Fibroblast of lung (primary cell): Measurements from ENCODE around the gene SLC6A19. TPM values are rescaled to one million over a fixed set of nuclear protein-coding genes. Genes with fewer than 3 reads are reported as not detected.
"Not testable (repeated sequence)": the region's sequence is repeated elsewhere in the genome, so short reads cannot be mapped to it uniquely, and the experiment has no call there.

ENCODE experiments used
- DNase-seq, 2 donors: peaks; one replicate each; pipeline versions ENCODE4 v3.0.0 to v3.0.0-alpha.2; 2010; ENCODE audit warnings: low read depth in 2 of 2
- H2AFZ ChIP-seq: 2 replicates; pipeline ENCODE4 v1.5.1; 2012; ENCODE audit warnings: low read length, control low read depth, inconsistent platforms
- H3K27ac ChIP-seq: 2 replicates; pipeline ENCODE4 v1.5.1; 2011; ENCODE audit warnings: low read length, control low read depth; ENCODE audit not compliant: insufficient read depth
- H3K27me3 ChIP-seq: 2 replicates; pipeline ENCODE4 v1.5.1; 2011; ENCODE audit warnings: mild to moderate bottlenecking, low read length; ENCODE audit not compliant: control insufficient read depth, insufficient read depth
- H3K36me3 ChIP-seq: 2 replicates; pipeline ENCODE4 v1.5.1; 2011; ENCODE audit warnings: low read length; ENCODE audit not compliant: control insufficient read depth, insufficient read depth
- H3K4me1 ChIP-seq: 2 replicates; pipeline ENCODE4 v1.5.1; 2011; ENCODE audit warnings: low read length; ENCODE audit not compliant: control insufficient read depth, insufficient read depth; ENCODE audit errors: extremely low read depth
- H3K4me2 ChIP-seq: 2 replicates; pipeline ENCODE4 v1.5.1; 2011; ENCODE audit warnings: low read length, control low read depth; ENCODE audit not compliant: insufficient read depth; ENCODE audit errors: extremely low read depth
- H3K4me3 ChIP-seq, 4 experiments: fragments of 200-600 bp in 1 of 4; sonication (generic) in 1 of 4; replicated peaks in 1 of 4; 2 replicates each; pipeline ENCODE4 v1.5.1; 2011 to 2016; ENCODE audit warnings: low read length in 4 of 4, low read depth in 3 of 4, mild to moderate bottlenecking in 3 of 4, control low read depth in 2 of 4, inconsistent platforms in 1 of 4, mixed read lengths in 1 of 4; ENCODE audit not compliant: insufficient read depth in 1 of 4; ENCODE audit errors: control extremely low read depth in 1 of 4
- H3K79me2 ChIP-seq: 2 replicates; pipeline ENCODE4 v1.5.1; 2012; ENCODE audit warnings: mild to moderate bottlenecking, low read length, inconsistent platforms; ENCODE audit not compliant: control insufficient read depth, insufficient read depth
- H3K9ac ChIP-seq: 2 replicates; pipeline ENCODE4 v1.5.1; 2011; ENCODE audit warnings: mild to moderate bottlenecking, low read length, control low read depth; ENCODE audit not compliant: insufficient read depth
- H3K9me3 ChIP-seq: 2 replicates; pipeline ENCODE4 v1.5.1; 2012; ENCODE audit warnings: low read depth, low read length; ENCODE audit not compliant: control insufficient read depth, insufficient read depth
- H4K20me1 ChIP-seq: 2 replicates; pipeline ENCODE4 v1.5.1; 2011; ENCODE audit warnings: low read length; ENCODE audit not compliant: control insufficient read depth, insufficient read depth; ENCODE audit errors: extremely low read depth
- EZH2 ChIP-seq: IDR thresholded peaks from 2 replicates; pipeline ENCODE4 v1.5.1; 2012; ENCODE audit warnings: low read length, control low read depth, mild to moderate bottlenecking; ENCODE audit errors: missing control alignments
- polyA plus RNA-seq, 2 donors: library from polyadenylated mRNA; depleted of rRNA in 1 of 2; stranded (reverse) in 1 of 2; unstranded in 1 of 2; fragments of >200 nt; gene quantifications; 2 replicates each; pipeline ENCODE4 v1.2.1, GENCODE V29; 2011 to 2012; ENCODE audit warnings: missing spikeins in 1 of 2
- total RNA-seq: library from RNA; depleted of rRNA; stranded (reverse); fragments of >200 nt; gene quantifications from 2 replicates; pipeline ENCODE4 v1.2.1, GENCODE V29; 2014
- TF ChIP-seq, protein P1 (sequence below), 2 donors: IDR thresholded peaks in 1 of 2; conservative IDR thresholded peaks in 1 of 2; 1 replicate in 1 of 2; 2 replicates in 1 of 2; pipeline ENCODE4 v1.5.1; 2011 to 2012; ENCODE audit warnings: low read length in 2 of 2, control low read depth in 1 of 2, inconsistent platforms in 1 of 2, low read depth in 1 of 2, mild to moderate bottlenecking in 1 of 2

The SLC6A19 gene
- total and polyA plus RNA-seq, 2 donors (not counting 1 experiment from before 2014, with no cell fraction given), result not detected

DNA sequence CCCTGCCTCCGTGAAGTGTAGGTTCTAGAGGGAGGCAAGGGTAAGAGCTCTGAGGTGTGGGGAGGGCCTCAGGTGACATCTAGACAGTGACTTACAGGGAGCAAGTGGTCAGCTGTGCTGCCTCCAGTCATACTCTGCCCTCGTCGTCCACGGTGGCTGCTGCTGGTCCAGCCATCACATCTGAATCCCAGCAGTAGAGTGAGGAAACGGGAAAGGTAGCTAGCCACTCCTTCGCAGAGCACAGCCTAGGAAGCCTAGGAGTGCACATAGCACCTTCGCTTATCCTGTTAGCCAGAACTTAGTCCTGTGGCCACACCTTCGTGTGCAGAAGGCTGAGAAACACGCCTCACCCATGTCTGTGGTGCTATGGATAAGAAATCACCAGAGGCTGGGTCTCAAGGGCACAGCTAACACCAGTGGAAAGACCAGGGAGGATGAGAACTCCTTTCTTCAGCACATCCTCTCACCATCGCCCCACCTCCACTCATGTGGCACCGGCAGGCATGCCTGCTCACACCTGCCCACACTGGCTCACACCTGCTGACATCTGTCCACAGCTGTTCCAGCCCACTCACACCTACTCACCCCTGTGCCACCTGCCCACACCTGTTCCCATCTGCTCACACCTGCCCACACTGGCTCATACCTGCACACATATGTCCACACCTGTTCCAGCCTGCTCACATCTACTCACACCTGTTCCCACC lies 44.5 kb upstream of the SLC6A19 start:
- Histone ChIP-seq H3K9me3 (no peaks in the 10 kb centered on the region), H4K20me1 (no peaks in the 10 kb centered on the region), H3K9ac (no peak overlapping the region), H2AFZ (no peak overlapping the region), H3K4me3 (no peak overlapping the region), H3K4me2 (no peak overlapping the region), H3K79me2 (no peaks in the 10 kb centered on the region), H3K27ac (no peak overlapping the region), H3K4me1 (no peaks in the 10 kb centered on the region), H3K36me3 (no peaks in the 10 kb centered on the region), H3K27me3 (peaks cover 14% of the 10 kb centered on the region)
- no peak for TF ChIP-seq EZH2
- TF ChIP-seq, protein P1, sequence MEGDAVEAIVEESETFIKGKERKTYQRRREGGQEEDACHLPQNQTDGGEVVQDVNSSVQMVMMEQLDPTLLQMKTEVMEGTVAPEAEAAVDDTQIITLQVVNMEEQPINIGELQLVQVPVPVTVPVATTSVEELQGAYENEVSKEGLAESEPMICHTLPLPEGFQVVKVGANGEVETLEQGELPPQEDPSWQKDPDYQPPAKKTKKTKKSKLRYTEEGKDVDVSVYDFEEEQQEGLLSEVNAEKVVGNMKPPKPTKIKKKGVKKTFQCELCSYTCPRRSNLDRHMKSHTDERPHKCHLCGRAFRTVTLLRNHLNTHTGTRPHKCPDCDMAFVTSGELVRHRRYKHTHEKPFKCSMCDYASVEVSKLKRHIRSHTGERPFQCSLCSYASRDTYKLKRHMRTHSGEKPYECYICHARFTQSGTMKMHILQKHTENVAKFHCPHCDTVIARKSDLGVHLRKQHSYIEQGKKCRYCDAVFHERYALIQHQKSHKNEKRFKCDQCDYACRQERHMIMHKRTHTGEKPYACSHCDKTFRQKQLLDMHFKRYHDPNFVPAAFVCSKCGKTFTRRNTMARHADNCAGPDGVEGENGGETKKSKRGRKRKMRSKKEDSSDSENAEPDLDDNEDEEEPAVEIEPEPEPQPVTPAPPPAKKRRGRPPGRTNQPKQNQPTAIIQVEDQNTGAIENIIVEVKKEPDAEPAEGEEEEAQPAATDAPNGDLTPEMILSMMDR (conservative IDR thresholded peaks at IDR 0.05 in 1 of 2, IDR thresholded peaks at IDR 0.05 in 1 of 2; ENCODE audit: low read depth in 1 of 2, low read length in 2 of 2), result no peak
- DNase-seq, result no peak

DNA sequence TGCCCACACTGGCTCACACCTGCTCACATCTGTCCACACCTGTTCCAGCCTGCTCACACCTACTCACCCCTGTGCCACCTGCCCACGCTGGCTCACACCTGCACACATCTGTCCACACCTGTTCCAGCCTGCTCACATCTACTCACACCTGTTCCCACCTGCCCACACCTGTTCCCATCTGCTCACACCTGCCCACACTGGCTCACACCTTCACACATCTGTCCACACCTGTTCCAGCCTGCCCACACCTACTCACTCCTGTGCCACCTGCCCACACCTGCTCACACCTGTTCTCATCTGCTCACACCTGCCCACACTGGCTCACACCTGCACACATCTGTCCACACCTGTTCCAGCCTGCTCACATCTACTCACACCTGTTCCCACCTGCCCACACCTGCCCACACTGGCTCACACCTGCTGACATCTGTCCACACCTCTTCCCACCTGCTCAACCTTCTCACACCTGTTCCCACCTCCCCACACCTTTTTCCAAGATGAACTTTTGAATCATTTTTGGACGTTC lies 43.9 kb upstream of the SLC6A19 start:
- not testable (repeated sequence) for H2AFZ ChIP-seq, H3K4me2 ChIP-seq, DNase-seq, H3K9me3 ChIP-seq, H3K4me3 ChIP-seq, H3K4me1 ChIP-seq, H4K20me1 ChIP-seq, H3K36me3 ChIP-seq, H3K9ac ChIP-seq, H3K27ac ChIP-seq, H3K79me2 ChIP-seq
- peaks cover 14% of the 10 kb centered on the region for H3K27me3 ChIP-seq

DNA sequence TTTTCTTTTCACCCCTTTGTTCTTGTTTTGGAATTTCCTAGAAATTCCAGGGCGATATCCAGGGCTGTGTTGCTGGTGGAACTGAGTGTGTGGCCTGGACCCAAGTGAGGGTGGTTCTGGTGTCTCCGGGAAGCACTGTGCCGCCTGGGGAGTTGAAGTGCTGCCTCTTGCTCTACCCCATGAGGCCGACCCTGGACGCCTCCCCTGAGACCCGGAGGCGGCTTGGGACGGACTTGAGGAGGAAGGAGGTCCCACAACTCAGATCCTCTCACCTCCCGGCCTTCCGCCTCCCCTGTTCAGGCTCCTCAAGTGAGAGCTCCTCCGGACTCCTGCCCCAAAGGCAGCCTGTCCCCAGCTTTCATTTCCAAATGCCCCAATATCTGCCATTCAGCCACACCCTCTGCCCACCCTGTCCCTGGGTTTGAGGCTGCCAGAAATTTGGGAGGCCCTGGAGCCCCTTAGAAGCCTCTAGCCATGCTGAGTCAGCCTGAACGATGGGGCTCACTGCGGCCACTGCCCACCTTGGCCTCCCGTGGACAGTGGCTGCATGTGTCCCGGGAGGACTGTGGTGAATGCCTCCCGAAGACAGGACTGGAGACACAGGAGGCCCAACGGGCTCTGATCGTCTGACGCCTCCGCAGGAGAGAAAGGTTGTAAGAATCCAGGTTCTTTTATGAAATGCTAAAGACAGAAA lies 42.6 kb upstream of the SLC6A19 start:
- no peak for TF ChIP-seq EZH2
- TF ChIP-seq, protein P1 (conservative IDR thresholded peaks at IDR 0.05 in 1 of 2, IDR thresholded peaks at IDR 0.05 in 1 of 2; ENCODE audit: low read depth in 1 of 2, low read length in 2 of 2), result no peak
- Histone ChIP-seq H3K27me3 (peaks cover 14% of the 10 kb centered on the region), H3K4me1 (no peaks in the 10 kb centered on the region)

More for the DNA sequence above, 42.6 kb upstream of the SLC6A19 start:
- Histone ChIP-seq H3K4me2 (no peak overlapping the region), H3K36me3 (no peaks in the 10 kb centered on the region), H3K4me3 (no peak overlapping the region), H4K20me1 (no peaks in the 10 kb centered on the region), H3K9me3 (no peaks in the 10 kb centered on the region), H2AFZ (no peak overlapping the region), H3K9ac (no peak overlapping the region), H3K79me2 (no peaks in the 10 kb centered on the region), H3K27ac (no peak overlapping the region)
- no peak for DNase-seq
